Fibroblast of lung (primary cell): ENCODE data around the gene ITFG1. TPM values are rescaled to one million over a fixed set of nuclear protein-coding genes. Genes with fewer than 3 reads are reported as not detected.

ENCODE experiments used
- DNase-seq, 2 donors: peaks; one replicate each; pipeline versions ENCODE4 v3.0.0 to v3.0.0-alpha.2; 2010; ENCODE audit warnings: low read depth in 2 of 2
- H2AFZ ChIP-seq: 2 replicates; pipeline ENCODE4 v1.5.1; 2012; ENCODE audit warnings: low read length, control low read depth, inconsistent platforms
- H3K27ac ChIP-seq: 2 replicates; pipeline ENCODE4 v1.5.1; 2011; ENCODE audit warnings: low read length, control low read depth; ENCODE audit not compliant: insufficient read depth
- H3K27me3 ChIP-seq: 2 replicates; pipeline ENCODE4 v1.5.1; 2011; ENCODE audit warnings: mild to moderate bottlenecking, low read length; ENCODE audit not compliant: control insufficient read depth, insufficient read depth
- H3K36me3 ChIP-seq: 2 replicates; pipeline ENCODE4 v1.5.1; 2011; ENCODE audit warnings: low read length; ENCODE audit not compliant: control insufficient read depth, insufficient read depth
- H3K4me1 ChIP-seq: 2 replicates; pipeline ENCODE4 v1.5.1; 2011; ENCODE audit warnings: low read length; ENCODE audit not compliant: control insufficient read depth, insufficient read depth; ENCODE audit errors: extremely low read depth
- H3K4me2 ChIP-seq: 2 replicates; pipeline ENCODE4 v1.5.1; 2011; ENCODE audit warnings: low read length, control low read depth; ENCODE audit not compliant: insufficient read depth; ENCODE audit errors: extremely low read depth
- H3K4me3 ChIP-seq, 4 experiments: fragments of 200-600 bp in 1 of 4; sonication (generic) in 1 of 4; replicated peaks in 1 of 4; 2 replicates each; pipeline ENCODE4 v1.5.1; 2011 to 2016; ENCODE audit warnings: low read length in 4 of 4, low read depth in 3 of 4, mild to moderate bottlenecking in 3 of 4, control low read depth in 2 of 4, inconsistent platforms in 1 of 4, mixed read lengths in 1 of 4; ENCODE audit not compliant: insufficient read depth in 1 of 4; ENCODE audit errors: control extremely low read depth in 1 of 4
- H3K79me2 ChIP-seq: 2 replicates; pipeline ENCODE4 v1.5.1; 2012; ENCODE audit warnings: mild to moderate bottlenecking, low read length, inconsistent platforms; ENCODE audit not compliant: control insufficient read depth, insufficient read depth
- H3K9ac ChIP-seq: 2 replicates; pipeline ENCODE4 v1.5.1; 2011; ENCODE audit warnings: mild to moderate bottlenecking, low read length, control low read depth; ENCODE audit not compliant: insufficient read depth
- H3K9me3 ChIP-seq: 2 replicates; pipeline ENCODE4 v1.5.1; 2012; ENCODE audit warnings: low read depth, low read length; ENCODE audit not compliant: control insufficient read depth, insufficient read depth
- H4K20me1 ChIP-seq: 2 replicates; pipeline ENCODE4 v1.5.1; 2011; ENCODE audit warnings: low read length; ENCODE audit not compliant: control insufficient read depth, insufficient read depth; ENCODE audit errors: extremely low read depth
- EZH2 ChIP-seq: IDR thresholded peaks from 2 replicates; pipeline ENCODE4 v1.5.1; 2012; ENCODE audit warnings: low read length, control low read depth, mild to moderate bottlenecking; ENCODE audit errors: missing control alignments
- polyA plus RNA-seq, 2 donors: library from polyadenylated mRNA; depleted of rRNA in 1 of 2; stranded (reverse) in 1 of 2; unstranded in 1 of 2; fragments of >200 nt; gene quantifications; 2 replicates each; pipeline ENCODE4 v1.2.1, GENCODE V29; 2011 to 2012; ENCODE audit warnings: missing spikeins in 1 of 2
- total RNA-seq: library from RNA; depleted of rRNA; stranded (reverse); fragments of >200 nt; gene quantifications from 2 replicates; pipeline ENCODE4 v1.2.1, GENCODE V29; 2014
- TF ChIP-seq, protein P1 (sequence below), 2 donors: IDR thresholded peaks in 1 of 2; conservative IDR thresholded peaks in 1 of 2; 1 replicate in 1 of 2; 2 replicates in 1 of 2; pipeline ENCODE4 v1.5.1; 2011 to 2012; ENCODE audit warnings: low read length in 2 of 2, control low read depth in 1 of 2, inconsistent platforms in 1 of 2, low read depth in 1 of 2, mild to moderate bottlenecking in 1 of 2

Gene ITFG1
- total and polyA plus RNA-seq, 2 donors (not counting 1 experiment from before 2014, with no cell fraction given): 96.1 to 111 TPM

DNA sequence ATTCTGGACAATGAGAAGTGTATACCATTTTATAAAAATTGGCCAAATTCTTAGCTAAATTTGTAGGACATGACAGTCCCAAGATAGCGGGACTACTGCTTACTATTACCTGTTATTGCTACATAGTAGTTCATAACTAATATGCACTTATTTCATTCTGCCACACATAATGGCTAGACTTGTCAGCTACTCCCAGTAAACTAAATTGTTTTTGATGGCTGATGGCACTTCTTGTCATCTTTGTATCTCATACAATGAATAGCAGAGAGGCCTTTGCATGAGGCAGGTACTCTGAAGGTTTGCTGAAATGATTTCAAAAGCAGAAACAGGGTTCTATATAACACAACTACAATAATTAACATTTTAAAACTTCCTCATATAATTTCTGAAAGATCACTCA, 44.0 kb downstream of the ITFG1 start:
- no peaks in the 10 kb centered on the region for H3K4me1 ChIP-seq
- no peaks in the 10 kb centered on the region for H3K79me2 ChIP-seq
- H3K27ac ChIP-seq: no peak overlapping the region
- H3K36me3 ChIP-seq: no peaks in the 10 kb centered on the region
- no peaks in the 10 kb centered on the region for H3K9me3 ChIP-seq
- no peak overlapping the region for H3K4me2 ChIP-seq
- no peaks in the 10 kb centered on the region for H4K20me1 ChIP-seq
- no peak overlapping the region for H3K4me3 ChIP-seq
- H3K9ac ChIP-seq: no peak overlapping the region
- TF ChIP-seq, protein P1, sequence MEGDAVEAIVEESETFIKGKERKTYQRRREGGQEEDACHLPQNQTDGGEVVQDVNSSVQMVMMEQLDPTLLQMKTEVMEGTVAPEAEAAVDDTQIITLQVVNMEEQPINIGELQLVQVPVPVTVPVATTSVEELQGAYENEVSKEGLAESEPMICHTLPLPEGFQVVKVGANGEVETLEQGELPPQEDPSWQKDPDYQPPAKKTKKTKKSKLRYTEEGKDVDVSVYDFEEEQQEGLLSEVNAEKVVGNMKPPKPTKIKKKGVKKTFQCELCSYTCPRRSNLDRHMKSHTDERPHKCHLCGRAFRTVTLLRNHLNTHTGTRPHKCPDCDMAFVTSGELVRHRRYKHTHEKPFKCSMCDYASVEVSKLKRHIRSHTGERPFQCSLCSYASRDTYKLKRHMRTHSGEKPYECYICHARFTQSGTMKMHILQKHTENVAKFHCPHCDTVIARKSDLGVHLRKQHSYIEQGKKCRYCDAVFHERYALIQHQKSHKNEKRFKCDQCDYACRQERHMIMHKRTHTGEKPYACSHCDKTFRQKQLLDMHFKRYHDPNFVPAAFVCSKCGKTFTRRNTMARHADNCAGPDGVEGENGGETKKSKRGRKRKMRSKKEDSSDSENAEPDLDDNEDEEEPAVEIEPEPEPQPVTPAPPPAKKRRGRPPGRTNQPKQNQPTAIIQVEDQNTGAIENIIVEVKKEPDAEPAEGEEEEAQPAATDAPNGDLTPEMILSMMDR (conservative IDR thresholded peaks at IDR 0.05 in 1 of 2, IDR thresholded peaks at IDR 0.05 in 1 of 2; ENCODE audit: low read depth in 1 of 2, low read length in 2 of 2): no peak
- no peak for TF ChIP-seq EZH2
- no peak for DNase-seq
- H3K27me3 ChIP-seq: no peaks in the 10 kb centered on the region
- no peak overlapping the region for H2AFZ ChIP-seq

GRCh38 chr16:47413041-47413440, 47.8 kb downstream of the ITFG1 start:
- H3K79me2 ChIP-seq: no peaks in the 10 kb centered on the region
- H3K27ac ChIP-seq: no peak overlapping the region
- no peak for TF ChIP-seq EZH2
- TF ChIP-seq, protein P1 (conservative IDR thresholded peaks at IDR 0.05 in 1 of 2, IDR thresholded peaks at IDR 0.05 in 1 of 2; ENCODE audit: low read depth in 1 of 2, low read length in 2 of 2): no peak
- H3K4me3 ChIP-seq: no peak overlapping the region
- H3K9me3 ChIP-seq: no peaks in the 10 kb centered on the region
- DNase-seq: peak in 1 of 2 donors; percentile 36
- H3K9ac ChIP-seq: no peak overlapping the region
- H2AFZ ChIP-seq: no peak overlapping the region
- H3K36me3 ChIP-seq: no peaks in the 10 kb centered on the region
- H3K4me1 ChIP-seq: no peaks in the 10 kb centered on the region
- H3K27me3 ChIP-seq: no peaks in the 10 kb centered on the region
- no peak overlapping the region for H3K4me2 ChIP-seq
- H4K20me1 ChIP-seq: no peaks in the 10 kb centered on the region

GRCh38 chr16:47408491-47408890, 52.4 kb downstream of the ITFG1 start:
- no peak overlapping the region for H3K27ac ChIP-seq
- H3K4me2 ChIP-seq: no peak overlapping the region
- no peaks in the 10 kb centered on the region for H3K27me3 ChIP-seq
- no peak for DNase-seq
- no peaks in the 10 kb centered on the region for H3K36me3 ChIP-seq
- H4K20me1 ChIP-seq: no peaks in the 10 kb centered on the region
- no peaks in the 10 kb centered on the region for H3K4me1 ChIP-seq
- no peak overlapping the region for H3K9ac ChIP-seq
- no peak overlapping the region for H2AFZ ChIP-seq
- H3K9me3 ChIP-seq: no peaks in the 10 kb centered on the region
- no peaks in the 10 kb centered on the region for H3K79me2 ChIP-seq
- TF ChIP-seq, protein P1 (conservative IDR thresholded peaks at IDR 0.05 in 1 of 2, IDR thresholded peaks at IDR 0.05 in 1 of 2; ENCODE audit: low read depth in 1 of 2, low read length in 2 of 2): no peak
- TF ChIP-seq EZH2: no peak
- no peak overlapping the region for H3K4me3 ChIP-seq
